GM18499 (cell line): ENCODE measurements around the gene WNT4.

ENCODE experiments used
- ATAC-seq: cut with Tn5 transposase; IDR thresholded peaks from one replicate; pipeline ENCODE4 v1.9.1; 2021; ENCODE audit warnings: moderate number of reproducible peaks; ENCODE audit not compliant: insufficient read depth, unreplicated experiment

Gene WNT4

GRCh38 chr1:22132517-22133235, 10.2 kb downstream of the WNT4 start:
- no peak for ATAC-seq

GRCh38 chr1:22131875-22132486, 10.9 kb downstream of the WNT4 start:
- no peak for ATAC-seq

- no peak for ATAC-seq
Measured at GRCh38 chr1:22131062-22131461, 11.8 kb downstream of the WNT4 start.

DNA sequence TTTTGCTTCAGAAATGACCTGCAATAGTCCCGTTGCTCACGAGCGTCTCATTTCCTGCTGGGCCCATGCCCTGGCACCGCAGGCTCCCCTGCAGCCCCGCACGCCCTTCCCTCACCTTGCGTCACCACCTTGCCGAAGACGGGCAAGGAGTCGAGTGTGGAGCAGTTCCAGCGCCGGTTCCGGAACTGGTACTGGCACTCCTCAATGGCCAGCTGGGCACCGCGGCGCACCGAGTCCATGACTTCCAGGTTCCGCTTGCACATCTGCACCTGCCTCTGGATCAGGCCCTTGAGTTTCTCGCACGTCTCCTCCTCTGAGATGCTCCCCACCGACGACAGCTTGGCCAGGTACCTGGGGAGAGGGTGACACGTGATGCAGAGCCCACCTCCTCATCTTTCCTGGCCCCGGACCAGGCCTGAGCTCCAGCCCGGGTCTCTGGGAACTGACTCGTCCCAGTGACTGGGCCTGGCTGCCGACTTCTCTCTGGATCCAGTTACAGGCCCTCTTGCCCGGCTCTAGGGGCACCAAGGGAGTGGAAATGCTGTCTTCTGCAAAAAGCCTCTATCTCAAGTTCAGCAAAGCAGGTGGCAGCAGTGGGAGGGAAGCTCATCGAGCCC, 13.3 kb downstream of the WNT4 start:
- no peak for ATAC-seq

DNA sequence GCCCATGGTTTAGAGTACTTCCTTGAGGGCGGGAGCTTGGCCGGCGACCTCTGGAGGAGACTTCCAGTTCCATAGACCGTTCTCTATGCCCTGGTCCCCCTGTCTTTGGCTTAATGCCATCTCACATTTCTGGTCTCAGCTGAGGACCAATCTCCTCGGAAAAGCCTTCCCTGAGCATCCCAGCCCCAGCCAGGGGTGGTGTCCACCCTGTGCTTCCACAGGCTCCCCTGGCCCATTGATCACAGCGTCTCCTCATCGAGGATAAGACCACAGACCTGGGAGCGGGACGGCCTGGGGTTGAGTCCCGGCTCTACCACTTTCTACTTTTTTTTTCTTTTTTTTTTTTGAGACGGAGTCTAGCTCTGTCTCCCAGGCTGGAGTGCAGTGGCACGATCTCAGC, 14.5 kb downstream of the WNT4 start:
- no peak for ATAC-seq

- ATAC-seq = no peak
Measured at GRCh38 chr1:22127731-22128130, 15.2 kb downstream of the WNT4 start.

- no peak for ATAC-seq
Measured at GRCh38 chr1:22127248-22127647, 15.6 kb downstream of the WNT4 start.

DNA sequence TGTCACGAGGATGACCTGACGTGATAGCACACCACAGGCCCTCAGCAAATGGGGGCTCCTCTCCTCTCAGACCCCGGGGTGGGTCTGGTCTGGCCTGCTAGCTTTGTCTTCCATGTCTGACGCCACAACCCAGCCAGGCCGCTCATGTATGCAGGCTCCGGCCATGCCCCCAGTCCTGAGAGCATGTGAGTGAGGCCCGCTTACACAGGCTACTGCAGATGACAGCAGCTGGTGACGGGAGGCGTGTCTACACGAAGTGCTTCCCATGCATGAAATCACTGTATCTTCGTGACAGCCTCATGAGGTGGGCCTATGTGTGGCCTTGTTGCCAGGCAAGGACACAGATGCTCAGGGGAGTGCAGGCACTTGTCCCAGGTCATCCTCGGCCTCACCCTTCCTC, 16.4 kb downstream of the WNT4 start:
- no peak for ATAC-seq

GRCh38 chr1:22124592-22125229, 18.2 kb downstream of the WNT4 start:
- ATAC-seq = no peak

DNA sequence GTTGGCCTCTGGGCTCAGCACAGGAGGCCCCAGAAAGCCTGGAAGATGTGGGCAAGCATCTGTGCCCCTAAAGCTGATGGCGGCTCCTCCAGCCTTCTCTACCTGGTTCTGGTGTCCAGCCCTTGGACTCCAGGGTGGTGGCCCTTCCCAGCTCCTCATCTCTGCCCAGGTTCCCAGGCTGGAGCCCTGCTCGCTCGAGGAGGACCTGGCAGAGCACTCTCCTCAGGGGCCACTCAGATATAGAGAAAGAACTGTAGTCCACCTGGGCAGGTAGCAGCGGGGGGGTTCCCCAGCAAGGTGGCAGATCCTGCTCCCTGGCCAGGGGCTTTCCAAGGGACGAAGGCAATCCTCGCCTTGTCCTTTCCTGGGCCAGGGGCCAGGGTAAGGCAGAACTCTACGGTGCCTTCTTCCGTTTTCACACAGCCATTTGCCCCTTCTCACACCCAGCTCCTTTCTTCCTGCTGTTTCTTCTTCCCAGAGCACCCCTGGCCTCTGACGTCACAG, 18.9 kb downstream of the WNT4 start:
- no peak for ATAC-seq

- ATAC-seq = no peak
Measured at GRCh38 chr1:22123071-22123390, 19.9 kb downstream of the WNT4 start.

DNA sequence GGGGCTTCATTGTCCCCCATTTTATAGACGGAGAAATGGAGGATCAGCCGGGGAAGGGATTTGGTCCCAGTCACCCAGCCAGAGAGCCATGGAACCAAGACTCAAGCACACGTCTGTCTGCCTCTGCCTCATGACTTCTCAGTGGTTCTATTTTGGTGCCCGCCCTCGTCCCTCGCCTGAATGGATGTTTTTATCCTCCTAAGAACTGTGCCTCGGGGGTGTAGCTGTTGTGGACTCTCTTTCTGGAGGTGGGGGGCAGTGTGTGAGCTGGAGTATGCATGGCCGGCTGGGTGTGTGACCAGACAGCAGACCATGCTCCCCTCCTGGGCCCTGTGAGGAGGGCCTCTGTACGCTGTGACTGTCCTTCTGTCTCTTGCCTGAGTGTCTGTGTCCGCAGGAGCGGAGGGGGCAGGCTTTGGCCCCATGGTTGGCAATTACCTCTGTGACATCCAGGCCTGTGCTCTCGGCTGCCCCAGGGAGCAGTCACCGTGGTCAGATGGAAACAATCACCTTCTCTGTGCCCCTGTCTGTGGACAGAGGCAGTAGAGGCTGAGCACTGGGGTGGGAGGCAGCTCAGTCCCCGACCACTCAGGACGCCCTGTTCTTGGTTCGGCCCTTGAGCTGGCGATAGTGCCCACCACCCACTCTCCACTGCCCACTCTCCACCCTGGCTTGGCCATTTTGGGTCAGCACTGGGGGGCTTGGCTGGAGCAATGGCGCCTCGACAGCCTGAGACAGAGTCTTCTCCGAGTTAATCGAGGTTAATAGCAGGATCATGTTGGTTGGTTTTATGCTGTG, 20.4 kb downstream of the WNT4 start:
- no peak for ATAC-seq

DNA sequence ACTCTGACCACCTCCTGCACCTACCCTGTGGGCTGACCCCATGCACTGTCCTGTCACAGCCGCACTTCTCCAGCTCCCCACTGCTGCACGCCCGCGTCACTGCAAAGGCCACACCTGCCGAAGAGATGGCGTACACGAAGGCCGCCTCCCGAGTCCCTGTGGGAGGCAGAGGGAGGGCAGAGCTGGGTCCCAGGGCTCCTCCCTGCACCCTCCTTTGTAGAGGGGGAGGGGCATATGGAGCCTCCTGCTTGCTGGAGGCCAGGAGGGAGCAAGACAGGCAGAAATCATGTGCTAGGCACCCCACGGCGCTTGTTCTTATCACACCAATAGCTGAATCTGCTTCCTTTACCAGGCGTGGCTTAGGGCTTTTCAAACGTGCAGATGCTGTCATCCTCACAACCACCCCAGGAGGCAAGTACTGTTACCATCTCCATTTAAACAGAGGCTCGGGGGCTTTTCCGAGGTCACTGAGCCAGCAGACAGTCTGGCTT, 21.4 kb downstream of the WNT4 start:
- ATAC-seq = no peak

GRCh38 chr1:22120469-22120790, 22.5 kb downstream of the WNT4 start:
- no peak for ATAC-seq

DNA sequence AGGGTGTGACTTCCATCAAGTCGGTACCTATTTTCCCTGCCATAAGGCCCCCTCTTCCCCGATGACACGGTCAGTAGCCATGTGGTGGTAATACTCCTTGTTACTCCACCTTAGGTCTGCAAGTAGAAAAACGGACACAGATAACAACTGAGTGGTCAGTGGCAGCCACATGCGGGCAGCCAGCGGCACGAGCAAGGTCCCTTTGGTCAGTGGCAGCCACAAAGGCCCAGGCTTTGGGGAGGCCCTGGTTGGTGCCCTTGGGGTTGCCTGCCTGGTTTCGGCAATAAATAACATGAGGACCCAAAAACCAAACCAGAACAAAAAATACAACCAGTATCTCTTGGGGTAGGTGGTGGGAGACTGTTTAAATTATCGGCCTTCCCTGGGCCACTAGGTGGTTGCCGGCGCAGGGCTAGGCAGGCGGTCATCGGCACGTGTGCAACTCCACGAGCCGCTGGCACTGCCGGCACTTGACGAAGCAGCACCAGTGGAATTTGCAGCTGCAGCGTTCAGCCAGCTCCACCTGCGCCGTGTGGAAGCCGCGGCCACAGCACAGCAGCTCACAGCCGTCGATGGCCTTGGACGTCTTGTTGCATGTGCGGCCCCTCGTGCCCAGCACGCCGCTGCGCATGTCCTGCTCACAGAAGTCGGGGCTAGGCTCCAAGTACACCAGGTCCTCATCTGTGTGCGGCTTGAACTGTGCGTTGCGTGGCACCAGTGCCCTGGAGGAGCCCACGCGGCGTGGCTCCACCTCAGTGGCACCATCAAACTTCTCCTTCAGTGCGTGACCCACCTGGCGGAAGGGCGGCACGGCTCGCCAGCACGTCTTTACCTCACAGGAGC, 23.1 kb downstream of the WNT4 start:
- ATAC-seq = no peak

GRCh38 chr1:22118291-22118992, 24.5 kb downstream of the WNT4 start:
- no peak for ATAC-seq

DNA sequence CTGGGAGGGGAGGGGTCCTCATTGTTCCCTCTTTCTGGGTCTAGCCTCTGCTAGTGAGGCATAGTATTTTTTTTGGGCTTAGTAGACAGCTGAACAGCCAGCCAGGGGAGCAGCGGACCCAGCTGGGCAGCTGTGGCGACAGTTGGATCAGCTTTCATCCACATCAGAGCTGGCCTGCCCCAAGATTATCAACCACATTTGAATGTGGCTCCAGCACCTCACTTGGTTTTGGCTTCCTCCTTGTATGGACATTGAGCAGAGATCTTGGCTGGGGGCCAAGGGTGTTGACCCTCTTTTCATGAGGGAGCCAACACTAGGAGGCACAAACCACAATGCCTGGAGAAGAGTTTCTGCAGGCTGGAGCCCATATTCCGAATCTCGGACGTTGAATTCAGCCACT, 25.0 kb downstream of the WNT4 start:
- ATAC-seq = no peak

GRCh38 chr1:22117238-22117637, 25.7 kb downstream of the WNT4 start:
- ATAC-seq = no peak

- ATAC-seq = no peak
Measured at GRCh38 chr1:22115286-22115685, 27.6 kb downstream of the WNT4 start.
